KOPT-K1 (cell line): ENCODE results near the gene DNAH10.

ENCODE experiments used
- H3K27ac ChIP-seq: fragments of 200-600 bp; sonication (generic); 2 replicates; pipeline ENCODE4 v1.5.1; 2016; ENCODE audit warnings: antibody characterized with exemption, mild to moderate bottlenecking, low read depth, low read length; ENCODE audit not compliant: poor library complexity, severe bottlenecking
- H3K36me3 ChIP-seq: fragments of 200-600 bp; sonication (generic); 2 replicates; pipeline ENCODE4 v1.5.1; 2017; ENCODE audit warnings: antibody characterized with exemption, mild to moderate bottlenecking, low read length, moderate library complexity; ENCODE audit not compliant: insufficient read depth
- H3K9me3 ChIP-seq: fragments of 200-600 bp; sonication (generic); 2 replicates; pipeline ENCODE4 v1.5.1; 2017; ENCODE audit warnings: antibody characterized with exemption, low read length, mild to moderate bottlenecking; ENCODE audit not compliant: insufficient read depth, poor library complexity, severe bottlenecking

DNAH10 gene

DNA sequence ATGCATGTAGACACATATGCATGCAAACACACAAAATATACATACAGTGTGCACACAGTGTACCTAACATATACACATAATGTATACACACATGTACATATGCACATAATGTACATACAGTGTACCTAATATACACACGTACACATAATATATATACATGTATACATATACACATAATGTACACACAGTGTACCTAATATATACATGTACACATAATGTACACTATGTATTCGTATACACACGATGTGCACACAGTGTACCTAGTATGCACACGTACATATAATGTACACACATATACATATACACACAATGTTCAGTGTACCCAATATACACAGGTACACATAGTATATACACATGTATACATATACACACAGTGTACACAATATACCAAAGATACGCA is 70.0 kb downstream of the DNAH10 start:
- peaks cover 10% of the 10 kb centered on the region for H3K9me3 ChIP-seq
- no peak overlapping the region for H3K27ac ChIP-seq
- no peaks in the 10 kb centered on the region for H3K36me3 ChIP-seq

DNA sequence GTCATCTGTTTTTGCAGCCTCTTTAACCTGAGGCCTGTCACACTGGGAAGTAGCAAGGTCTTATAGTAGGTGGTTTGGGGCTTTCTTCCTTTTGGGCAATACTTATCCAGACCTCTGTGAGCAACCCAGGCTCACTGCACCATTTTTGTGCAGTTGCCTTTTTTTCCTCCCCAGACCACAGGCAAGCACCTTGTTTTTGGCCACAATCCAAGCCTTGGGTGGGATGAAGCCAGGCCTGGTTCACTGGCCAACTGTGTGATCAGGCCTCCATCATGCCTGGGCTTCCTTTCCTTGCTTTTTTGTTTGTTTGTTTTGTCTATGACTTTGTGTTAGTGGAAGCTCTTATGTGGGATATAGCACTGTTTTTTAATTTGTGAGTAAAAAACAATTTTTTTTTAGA is 71.7 kb downstream of the DNAH10 start:
- peaks cover 10% of the 10 kb centered on the region for H3K9me3 ChIP-seq
- H3K27ac ChIP-seq = no peak overlapping the region
- no peaks in the 10 kb centered on the region for H3K36me3 ChIP-seq

DNA sequence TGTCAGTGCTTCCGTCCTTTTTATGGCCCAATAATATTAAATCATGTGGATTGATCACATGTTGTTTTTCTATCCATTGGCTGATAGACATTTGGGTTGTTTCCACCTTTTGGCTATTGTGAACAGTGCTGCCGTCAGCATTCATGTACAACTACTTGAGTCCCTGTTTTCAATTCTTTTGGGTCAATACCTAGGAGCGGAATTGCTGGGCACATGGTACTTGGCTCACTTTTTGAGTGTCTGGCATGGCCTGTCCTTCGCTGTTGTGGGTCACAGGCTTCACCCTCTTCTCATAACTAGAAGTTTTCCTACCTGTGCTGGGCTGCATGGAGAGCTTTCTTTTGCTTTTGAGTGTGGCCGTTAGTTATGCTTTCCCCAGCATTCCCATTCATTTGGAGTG is 72.7 kb downstream of the DNAH10 start:
- peaks cover 10% of the 10 kb centered on the region for H3K9me3 ChIP-seq
- no peak overlapping the region for H3K27ac ChIP-seq
- no peaks in the 10 kb centered on the region for H3K36me3 ChIP-seq

DNA sequence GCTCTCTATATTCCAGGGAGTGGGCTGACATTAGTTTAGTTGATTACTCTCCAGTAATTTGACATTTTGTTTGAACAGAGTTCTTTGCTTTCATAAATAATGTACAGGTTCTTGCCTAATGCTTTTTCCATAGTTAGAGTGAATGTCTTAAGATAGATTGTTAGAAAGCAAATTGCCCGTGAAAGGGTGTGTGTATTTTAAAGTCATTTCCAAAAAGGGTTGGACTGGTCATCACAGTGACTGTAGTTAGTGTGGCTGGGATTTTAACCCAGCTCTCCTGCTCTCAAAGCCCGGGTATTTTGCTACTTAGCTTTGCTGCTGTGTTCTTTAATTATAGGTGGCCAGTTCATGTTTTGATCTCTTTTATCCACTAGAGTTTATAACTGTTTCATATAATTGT is 74.2 kb downstream of the DNAH10 start:
- peaks cover 10% of the 10 kb centered on the region for H3K9me3 ChIP-seq
- H3K36me3 ChIP-seq = no peaks in the 10 kb centered on the region
- H3K27ac ChIP-seq = no peak overlapping the region

DNA sequence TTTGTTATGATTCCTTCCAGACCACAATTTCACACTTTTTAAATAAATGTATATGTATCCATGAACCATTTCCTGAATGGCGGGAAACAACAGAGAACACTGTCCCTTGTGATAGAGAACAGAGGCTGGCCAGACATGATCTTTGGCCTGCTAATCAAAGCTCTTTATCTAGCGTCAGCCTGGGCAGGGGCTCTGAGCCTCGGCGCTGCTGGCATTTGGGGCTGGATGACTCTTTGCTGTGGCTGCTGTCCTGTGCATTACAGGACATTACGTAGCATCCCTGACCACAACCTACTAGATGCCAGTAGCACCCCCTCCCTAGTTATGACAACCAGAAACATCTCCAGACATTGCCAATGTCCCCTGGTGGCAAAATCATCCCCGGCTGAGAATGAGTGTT is 77.7 kb downstream of the DNAH10 start:
- peaks cover 6% of the 10 kb centered on the region for H3K9me3 ChIP-seq
- no peaks in the 10 kb centered on the region for H3K36me3 ChIP-seq
- H3K27ac ChIP-seq = no peak overlapping the region

DNA sequence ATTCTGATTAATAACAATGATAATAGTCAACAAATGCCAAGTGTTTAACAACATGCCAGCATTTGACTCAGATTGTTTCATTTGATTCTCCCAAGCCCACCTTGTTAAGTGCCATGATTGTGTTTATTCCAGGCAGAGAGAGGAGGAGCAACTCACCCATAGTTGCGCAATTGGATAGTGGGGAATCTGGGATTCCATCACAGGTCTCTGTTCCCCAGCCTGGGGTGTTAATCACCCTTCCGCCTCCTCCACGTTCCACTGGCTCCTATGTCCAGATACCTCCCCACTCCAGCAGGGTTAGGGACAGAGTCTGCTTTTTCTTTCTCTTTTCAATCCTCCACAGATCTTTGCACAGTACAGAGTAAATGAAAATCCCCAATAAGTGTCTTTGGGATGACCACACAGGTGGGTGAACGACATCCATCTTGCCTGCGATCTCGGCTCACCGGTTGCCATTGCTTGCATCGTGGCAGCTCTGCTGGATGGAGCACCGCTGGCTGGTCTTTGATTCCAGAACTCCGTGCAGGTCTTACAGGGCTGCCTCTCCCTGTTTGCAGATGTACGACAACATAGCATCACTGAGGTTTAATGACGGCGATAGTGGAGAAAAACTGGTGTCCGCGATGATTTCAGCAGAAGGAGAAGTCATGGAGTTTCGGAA is 78.8 kb downstream of the DNAH10 start:
- Histone ChIP-seq H3K27ac (no peak overlapping the region), H3K36me3 (no peaks in the 10 kb centered on the region), H3K9me3 (no peaks in the 10 kb centered on the region)

DNA sequence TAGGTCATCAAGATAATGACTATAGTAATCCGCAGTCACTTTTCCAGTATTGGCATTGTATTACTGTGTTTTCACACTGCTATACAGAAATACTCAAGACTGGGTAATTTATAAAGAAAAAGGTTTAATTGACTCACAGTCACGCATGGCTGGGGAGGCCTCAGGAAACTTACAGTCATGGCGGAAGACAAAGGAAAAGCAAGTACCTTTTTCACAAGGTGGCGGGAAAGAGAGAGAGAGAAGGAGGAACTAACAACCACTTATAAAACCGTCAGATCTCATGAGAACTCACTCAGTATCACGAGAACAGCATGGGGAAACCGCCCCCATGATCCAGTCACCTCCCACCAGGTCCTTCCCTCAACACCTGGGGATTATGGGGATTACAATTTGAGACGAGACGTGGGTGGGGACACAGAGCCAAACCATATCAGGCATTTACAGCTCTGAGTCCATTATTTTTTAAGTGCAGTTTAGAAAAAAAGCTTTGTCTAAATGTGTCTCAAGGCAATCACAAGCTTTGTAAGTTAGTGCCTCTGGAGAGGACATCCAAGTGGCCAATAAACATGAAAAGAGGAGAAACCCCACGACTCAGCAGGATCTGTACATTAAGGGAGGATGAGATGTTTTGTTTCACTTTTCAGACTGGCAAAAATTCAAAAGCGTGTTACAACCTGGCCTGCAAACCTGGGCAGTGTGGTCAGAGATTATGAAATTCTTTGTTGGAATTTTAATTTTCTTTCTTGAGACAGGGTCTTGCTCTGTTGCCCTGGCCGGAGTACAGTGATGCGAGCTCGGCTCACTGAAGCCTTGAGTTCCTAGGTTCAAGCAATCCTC is 82.0 kb downstream of the DNAH10 start:
- H3K27ac ChIP-seq = no peak overlapping the region
- H3K36me3 ChIP-seq = no peaks in the 10 kb centered on the region
- H3K9me3 ChIP-seq = no peaks in the 10 kb centered on the region

DNA sequence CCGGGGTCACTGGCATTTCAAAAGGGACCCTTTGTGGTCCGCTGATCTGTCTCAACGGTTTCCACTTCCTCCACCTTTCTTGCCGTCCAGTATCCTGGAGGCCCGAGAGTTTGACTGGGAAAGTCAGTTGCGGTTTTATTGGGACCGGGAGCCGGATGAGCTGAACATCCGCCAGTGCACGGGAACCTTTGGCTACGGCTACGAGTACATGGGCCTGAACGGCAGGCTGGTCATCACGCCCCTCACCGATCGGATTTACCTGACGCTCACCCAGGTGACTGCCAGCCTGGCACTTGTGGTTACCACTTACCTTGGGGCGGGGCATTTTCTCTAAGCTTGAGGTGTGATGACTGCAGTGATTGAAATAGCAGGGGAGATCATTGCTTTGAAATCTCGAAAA is 83.8 kb downstream of the DNAH10 start:
- Histone ChIP-seq H3K27ac (no peak overlapping the region), H3K9me3 (no peaks in the 10 kb centered on the region), H3K36me3 (no peaks in the 10 kb centered on the region)

DNA sequence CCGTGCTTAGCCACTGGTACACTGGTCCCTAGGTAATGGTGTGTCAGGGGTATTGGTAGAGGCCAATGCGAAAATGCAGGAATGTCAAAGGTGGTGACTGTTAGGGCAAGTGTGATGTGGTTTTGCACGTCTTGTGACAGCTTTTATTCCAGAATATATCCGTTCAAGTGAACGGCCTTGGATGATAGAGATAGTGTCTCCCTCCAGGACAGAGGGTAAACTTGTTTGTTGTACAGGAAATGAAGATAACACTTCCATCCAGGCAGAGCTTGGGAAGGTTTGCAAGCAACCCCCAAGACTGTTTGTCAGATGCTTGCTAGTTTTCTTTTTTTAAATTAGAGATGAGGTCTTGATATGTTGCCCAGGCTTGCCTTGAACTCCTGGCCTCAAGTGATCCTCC is 84.2 kb downstream of the DNAH10 start:
- Histone ChIP-seq H3K27ac (no peak overlapping the region), H3K9me3 (no peaks in the 10 kb centered on the region), H3K36me3 (no peaks in the 10 kb centered on the region)

DNA sequence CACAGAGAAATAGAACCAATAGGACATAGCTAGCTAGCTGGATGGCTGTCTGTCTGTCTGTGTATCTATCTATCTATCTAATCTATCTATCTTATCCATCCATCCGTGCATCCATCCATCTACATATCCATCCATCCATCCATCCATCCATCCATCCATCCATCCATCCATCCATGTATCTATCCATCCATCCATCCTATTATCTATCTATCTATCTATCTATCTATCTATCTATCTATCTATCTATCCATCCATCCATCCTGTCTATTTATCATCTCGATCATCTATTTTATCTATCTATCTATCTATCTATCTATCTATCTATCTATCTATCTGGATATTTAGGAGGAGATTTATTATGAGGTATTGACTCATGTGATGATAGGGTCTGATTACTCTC is 84.9 kb downstream of the DNAH10 start:
- H3K27ac ChIP-seq = no peak overlapping the region
- no peaks in the 10 kb centered on the region for H3K9me3 ChIP-seq
- H3K36me3 ChIP-seq = no peaks in the 10 kb centered on the region

DNA sequence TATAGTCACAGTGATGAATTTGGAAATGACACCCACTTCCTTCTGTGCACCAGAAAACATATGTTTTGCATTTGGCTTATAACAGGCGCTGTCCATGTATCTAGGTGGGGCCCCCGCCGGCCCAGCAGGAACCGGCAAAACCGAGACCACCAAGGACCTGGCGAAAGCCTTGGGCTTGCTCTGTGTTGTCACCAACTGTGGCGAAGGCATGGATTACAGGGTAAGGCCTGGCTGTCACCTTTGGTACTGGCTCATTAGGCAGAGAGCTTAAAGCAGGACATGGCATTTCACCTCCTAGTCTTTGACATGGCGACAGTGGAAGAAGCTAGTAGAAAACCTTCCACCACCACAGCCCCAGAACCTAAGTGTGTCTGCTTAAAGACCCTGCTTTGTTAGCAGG is 85.8 kb downstream of the DNAH10 start:
- H3K9me3 ChIP-seq = no peaks in the 10 kb centered on the region
- no peak overlapping the region for H3K27ac ChIP-seq
- no peaks in the 10 kb centered on the region for H3K36me3 ChIP-seq

DNA sequence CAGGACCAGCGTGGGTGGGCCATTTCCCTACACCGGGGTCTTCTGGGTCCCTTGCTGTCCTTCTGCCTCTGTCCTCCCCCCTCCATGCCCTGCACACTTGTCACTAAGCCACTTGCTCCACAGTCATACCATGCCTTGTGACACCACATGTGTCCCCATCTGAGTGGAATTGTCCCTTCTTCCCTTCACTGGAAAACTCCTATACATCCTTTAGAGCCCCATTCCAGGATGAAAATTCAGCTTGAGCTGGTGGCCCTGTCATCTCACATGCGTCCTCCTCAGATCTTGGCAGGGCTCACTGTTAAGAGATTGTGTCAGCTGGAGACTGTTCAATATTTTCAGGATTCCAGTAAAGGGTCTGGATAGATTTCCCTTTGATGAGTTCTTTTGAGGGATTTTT is 87.4 kb downstream of the DNAH10 start:
- H3K9me3 ChIP-seq = no peaks in the 10 kb centered on the region
- H3K36me3 ChIP-seq = no peaks in the 10 kb centered on the region
- H3K27ac ChIP-seq = no peak overlapping the region

DNA sequence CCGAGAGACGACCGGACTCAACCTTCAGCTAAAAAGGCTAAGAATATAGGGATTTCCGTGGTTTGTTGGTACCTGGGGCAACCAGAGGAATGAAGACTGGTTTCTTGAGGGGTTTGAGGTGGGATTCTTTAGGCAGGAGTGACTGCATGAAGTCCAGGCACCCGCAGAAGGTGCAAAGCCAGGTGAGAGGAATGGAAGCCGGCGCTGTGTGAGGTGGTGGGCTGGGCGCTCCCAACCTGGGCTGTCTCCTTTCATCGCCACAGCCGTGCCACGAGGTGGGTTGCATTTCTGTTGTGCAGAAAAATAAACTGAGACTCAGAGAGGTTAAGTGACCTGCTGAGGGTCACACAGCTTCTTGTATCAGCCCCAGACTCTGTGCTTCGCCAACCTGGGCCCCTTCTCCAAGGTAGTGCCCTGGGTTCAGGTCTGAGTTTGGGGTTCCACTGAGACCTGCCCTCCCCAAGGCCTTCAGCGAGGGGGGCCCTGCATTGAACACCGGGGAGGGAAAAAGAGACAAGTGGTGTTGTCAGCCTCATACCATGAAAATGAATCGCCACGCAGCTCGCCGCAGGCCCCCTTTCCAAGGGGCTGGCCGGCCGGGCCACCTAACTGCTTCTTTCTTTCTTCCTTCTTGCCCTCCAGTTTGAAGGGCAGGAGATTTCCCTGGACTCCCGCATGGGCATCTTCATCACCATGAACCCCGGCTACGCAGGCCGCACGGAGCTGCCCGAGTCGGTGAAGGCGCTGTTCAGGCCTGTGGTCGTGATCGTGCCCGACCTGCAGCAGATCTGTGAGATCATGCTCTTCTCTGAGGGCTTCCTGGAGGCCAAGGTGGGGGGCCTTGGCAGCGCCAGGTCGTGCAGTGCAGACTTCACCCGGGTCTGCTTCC is 88.4 kb downstream of the DNAH10 start:
- Histone ChIP-seq H3K36me3 (no peaks in the 10 kb centered on the region), H3K27ac (no peak overlapping the region), H3K9me3 (no peaks in the 10 kb centered on the region)

DNA sequence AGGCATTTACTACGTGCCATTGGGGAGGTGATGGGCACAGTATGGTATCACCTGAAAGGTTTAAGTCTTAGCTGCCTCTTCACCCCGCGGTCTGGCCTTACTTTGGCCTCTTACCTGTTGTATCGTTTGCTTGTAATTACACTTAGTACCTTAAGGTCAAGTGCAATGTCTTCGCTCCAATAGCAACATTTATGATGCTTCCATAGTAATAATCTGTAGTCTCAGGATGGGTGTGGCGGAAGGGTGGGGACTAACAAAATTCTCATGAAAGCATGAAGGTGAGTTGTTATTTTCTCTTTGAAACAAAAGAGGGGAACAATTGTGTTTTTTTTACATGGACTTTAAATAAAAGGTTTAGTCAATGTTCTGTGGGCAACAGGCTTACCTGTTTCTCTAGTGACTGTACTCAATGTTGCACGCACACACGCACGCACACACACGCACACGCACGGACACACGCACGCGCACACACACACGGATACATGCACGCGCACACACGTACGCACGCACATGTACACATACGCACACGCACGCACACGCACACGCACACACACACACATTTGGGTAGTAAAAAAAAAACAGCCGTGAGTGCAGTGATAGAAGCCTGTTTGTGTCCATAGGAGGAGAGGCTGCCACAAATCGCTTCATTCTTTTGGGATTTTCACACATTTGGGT is 91.4 kb downstream of the DNAH10 start:
- Histone ChIP-seq H3K36me3 (no peaks in the 10 kb centered on the region), H3K9me3 (no peaks in the 10 kb centered on the region)

DNA sequence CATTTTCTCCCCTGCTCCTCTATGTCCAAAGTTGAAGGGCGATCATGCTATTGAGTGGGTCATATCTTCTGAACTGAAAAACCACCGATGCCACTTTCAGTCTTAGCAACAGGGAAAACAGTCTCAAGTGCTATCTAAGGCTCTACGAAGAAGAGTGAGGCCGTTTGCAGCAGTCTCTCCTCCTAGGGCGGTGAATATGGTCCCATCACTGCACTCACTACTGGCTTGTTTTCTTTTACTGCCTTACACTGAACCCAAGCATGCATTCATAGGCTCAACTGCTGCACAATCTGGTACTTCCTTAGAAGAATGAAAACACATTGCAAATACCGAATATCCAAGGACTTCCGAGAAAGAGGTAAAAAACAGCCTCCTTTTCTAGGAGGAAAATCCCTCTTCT is 92.1 kb downstream of the DNAH10 start:
- H3K36me3 ChIP-seq = no peaks in the 10 kb centered on the region
- H3K27ac ChIP-seq = no peak overlapping the region
- no peaks in the 10 kb centered on the region for H3K9me3 ChIP-seq

More for the DNA sequence above, 91.4 kb downstream of the DNAH10 start:
- H3K27ac ChIP-seq = no peak overlapping the region
